ES-I3 (cell line): ENCODE results near the gene CHST11.

ENCODE experiments used
- H3K36me3 ChIP-seq: 2 replicates; pipeline ENCODE4 v1.6.1; 2013; ENCODE audit warnings: mild to moderate bottlenecking, low read length, control low read depth, moderate library complexity; ENCODE audit not compliant: insufficient read depth
- H3K4me1 ChIP-seq: 2 replicates; pipeline ENCODE4 v1.6.1; 2013; ENCODE audit warnings: mild to moderate bottlenecking, control low read depth, low read length; ENCODE audit not compliant: insufficient read depth
- H3K9ac ChIP-seq: 2 replicates; pipeline ENCODE4 v1.6.1; 2013; ENCODE audit warnings: low read depth, mild to moderate bottlenecking, low read length, moderate library complexity
- H3K9me3 ChIP-seq: 2 replicates; pipeline ENCODE4 v1.6.1; 2013; ENCODE audit warnings: mild to moderate bottlenecking, low read length, moderate library complexity; ENCODE audit not compliant: control insufficient read depth, insufficient read depth

CHST11 gene

DNA sequence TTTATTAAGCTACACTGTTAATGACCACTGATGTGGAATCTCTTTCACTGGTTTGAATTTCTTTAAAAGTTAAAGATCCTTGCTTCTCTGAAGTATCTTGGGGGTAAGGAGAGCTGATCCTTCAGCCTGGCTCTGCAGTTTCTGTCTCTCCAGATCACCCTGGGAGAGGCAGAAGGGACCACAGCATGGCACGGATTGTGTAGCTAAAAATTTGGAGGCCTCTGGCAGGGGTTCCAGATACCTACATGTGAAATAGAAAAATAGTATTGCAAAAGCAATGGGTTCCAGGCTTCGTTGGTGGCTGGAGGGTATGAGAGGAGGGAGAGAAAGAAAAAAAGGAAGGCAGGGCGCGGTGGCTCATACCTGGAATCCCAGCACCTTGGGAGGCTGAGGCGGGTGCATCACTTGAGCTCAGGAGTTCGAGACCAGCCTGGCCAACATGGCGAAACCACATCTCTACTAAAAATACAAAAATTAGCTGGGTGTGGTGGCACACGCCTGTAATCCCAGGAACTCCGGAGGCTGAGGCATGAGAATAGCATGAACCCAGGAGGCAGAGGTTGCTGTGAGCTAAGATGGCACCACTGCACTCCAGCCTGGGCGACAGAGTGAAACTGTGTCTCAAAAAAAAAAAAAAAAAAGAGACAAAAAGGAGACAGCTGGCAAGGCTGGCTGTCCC is 3.4 kb downstream of the CHST11 start:
- Histone ChIP-seq H3K36me3 (no peaks in the 10 kb centered on the region), H3K9ac (no peak overlapping the region), H3K9me3 (no peaks in the 10 kb centered on the region), H3K4me1 (peaks cover 20% of the 10 kb centered on the region)

DNA sequence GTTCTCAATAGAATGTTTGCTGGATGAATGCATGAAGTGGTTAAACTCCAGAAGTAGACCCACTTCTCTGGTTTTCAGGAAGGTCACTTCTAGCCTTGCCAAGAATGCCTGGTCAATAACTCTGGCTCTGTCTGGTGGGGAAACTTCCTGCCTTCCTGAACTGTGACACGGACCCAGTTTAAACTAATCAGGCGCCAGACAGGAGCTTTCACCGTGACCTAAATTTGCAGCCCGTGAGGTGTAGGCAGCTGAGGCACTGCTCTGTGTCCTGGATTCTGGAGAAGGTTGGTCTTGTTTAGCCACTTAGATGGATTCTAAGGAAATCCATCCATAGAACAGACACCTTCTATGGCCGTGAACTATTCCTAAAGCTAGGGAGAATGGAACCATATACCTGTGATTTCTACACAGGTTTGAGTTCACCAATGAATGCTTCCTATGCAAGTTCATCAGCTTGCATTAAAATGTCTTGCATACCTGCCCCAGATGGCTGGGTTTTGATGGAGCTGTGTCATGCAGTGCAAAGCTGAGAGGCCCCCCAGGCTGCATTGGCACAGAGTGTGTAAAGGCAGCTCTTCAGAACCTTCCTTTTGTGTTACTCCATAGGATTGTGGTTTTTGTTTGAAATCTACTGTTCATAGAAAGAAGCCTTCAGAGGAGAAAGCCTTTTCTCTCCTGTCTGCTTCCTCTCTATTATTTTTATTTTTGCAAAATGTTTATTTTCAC is 4.4 kb downstream of the CHST11 start:
- no peak overlapping the region for H3K9ac ChIP-seq
- H3K9me3 ChIP-seq = no peaks in the 10 kb centered on the region
- H3K36me3 ChIP-seq = no peaks in the 10 kb centered on the region
- peaks cover 11% of the 10 kb centered on the region for H3K4me1 ChIP-seq

- Histone ChIP-seq H3K9ac (no peak overlapping the region), H3K4me1 (peaks cover 10% of the 10 kb centered on the region), H3K9me3 (no peaks in the 10 kb centered on the region), H3K36me3 (no peaks in the 10 kb centered on the region)
These were observed 5.6 kb downstream of the CHST11 start for GRCh38 chr12:104462325-104462724.

DNA sequence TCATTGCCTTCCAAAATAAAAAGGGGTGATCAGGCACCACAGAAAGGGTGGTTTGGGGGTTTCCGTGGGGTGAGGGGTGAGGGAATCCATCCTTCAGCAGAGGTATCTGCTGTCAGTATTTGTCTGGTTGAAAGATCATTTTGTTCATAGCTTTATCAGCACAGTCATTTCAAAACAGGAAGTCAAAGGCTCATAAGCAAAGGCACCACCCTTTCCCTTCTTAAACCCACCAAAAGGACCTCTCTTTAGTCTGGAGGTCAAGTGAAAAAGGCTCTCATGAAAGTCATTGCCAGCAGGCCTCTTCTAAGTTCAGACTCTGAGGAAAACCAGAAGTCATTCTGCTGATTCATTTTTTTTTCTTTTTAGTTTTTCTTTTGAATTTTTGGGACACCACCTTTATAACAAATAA is 6.2 kb downstream of the CHST11 start:
- Histone ChIP-seq H3K36me3 (no peaks in the 10 kb centered on the region), H3K9ac (no peak overlapping the region), H3K4me1 (peaks cover 10% of the 10 kb centered on the region), H3K9me3 (no peaks in the 10 kb centered on the region)

GRCh38 chr12:104463368-104463767 is 6.6 kb downstream of the CHST11 start:
- Histone ChIP-seq H3K4me1 (peaks cover 10% of the 10 kb centered on the region), H3K9ac (no peak overlapping the region), H3K9me3 (no peaks in the 10 kb centered on the region), H3K36me3 (no peaks in the 10 kb centered on the region)

DNA sequence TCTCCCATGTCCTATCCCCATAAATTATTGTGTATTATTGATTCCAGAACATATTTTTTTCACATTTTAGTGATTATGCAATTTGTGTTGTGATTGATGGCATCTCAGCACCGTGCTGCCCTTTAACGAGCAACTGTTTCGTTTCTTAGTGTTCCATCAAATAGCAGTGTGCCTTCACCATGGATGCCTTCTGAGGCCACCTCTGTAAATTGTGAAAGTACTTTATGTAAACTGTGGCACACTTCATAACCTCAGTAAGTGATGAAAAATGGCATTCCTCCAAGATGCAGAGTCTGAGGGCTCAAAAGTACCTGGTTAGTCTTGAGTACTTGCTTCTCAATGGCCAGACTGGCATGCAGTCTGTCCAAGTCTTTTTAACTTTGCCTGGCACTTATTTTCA is 8.2 kb downstream of the CHST11 start:
- Histone ChIP-seq H3K9ac (no peak overlapping the region), H3K4me1 (peaks cover 10% of the 10 kb centered on the region), H3K36me3 (no peaks in the 10 kb centered on the region), H3K9me3 (no peaks in the 10 kb centered on the region)

GRCh38 chr12:104466709-104467345 is 10.1 kb downstream of the CHST11 start:
- H3K9me3 ChIP-seq = no peaks in the 10 kb centered on the region
- peaks cover 3% of the 10 kb centered on the region; the same call in 1 of the 2 replicates for H3K4me1 ChIP-seq
- H3K9ac ChIP-seq = no peak overlapping the region
- H3K36me3 ChIP-seq = no peaks in the 10 kb centered on the region

GRCh38 chr12:104467346-104467837 is 10.6 kb downstream of the CHST11 start:
- peaks cover 5% of the 10 kb centered on the region for H3K4me1 ChIP-seq
- no peaks in the 10 kb centered on the region for H3K36me3 ChIP-seq
- no peak overlapping the region for H3K9ac ChIP-seq

GRCh38 chr12:104468371-104468770 is 11.6 kb downstream of the CHST11 start:
- peaks cover 5% of the 10 kb centered on the region for H3K4me1 ChIP-seq
- H3K9me3 ChIP-seq = no peaks in the 10 kb centered on the region
- no peaks in the 10 kb centered on the region for H3K36me3 ChIP-seq
- H3K9ac ChIP-seq = no peak overlapping the region

More at GRCh38 chr12:104467346-104467837, 10.6 kb downstream of the CHST11 start:
- H3K9me3 ChIP-seq = no peaks in the 10 kb centered on the region

- no peaks in the 10 kb centered on the region for H3K36me3 ChIP-seq
- no peak overlapping the region for H3K9ac ChIP-seq
- peaks cover 5% of the 10 kb centered on the region for H3K4me1 ChIP-seq
- H3K9me3 ChIP-seq = no peaks in the 10 kb centered on the region
These were observed 12.3 kb downstream of the CHST11 start for GRCh38 chr12:104469066-104469465.

- peaks cover 5% of the 10 kb centered on the region for H3K4me1 ChIP-seq
- no peaks in the 10 kb centered on the region for H3K9me3 ChIP-seq
- H3K9ac ChIP-seq = no peak overlapping the region
- no peaks in the 10 kb centered on the region for H3K36me3 ChIP-seq
These were observed 12.8 kb downstream of the CHST11 start for GRCh38 chr12:104469523-104469922.

GRCh38 chr12:104470521-104470920 is 13.8 kb downstream of the CHST11 start:
- H3K9ac ChIP-seq = no peak overlapping the region
- H3K36me3 ChIP-seq = no peaks in the 10 kb centered on the region
- H3K4me1 ChIP-seq = peaks cover 5% of the 10 kb centered on the region
- H3K9me3 ChIP-seq = no peaks in the 10 kb centered on the region

DNA sequence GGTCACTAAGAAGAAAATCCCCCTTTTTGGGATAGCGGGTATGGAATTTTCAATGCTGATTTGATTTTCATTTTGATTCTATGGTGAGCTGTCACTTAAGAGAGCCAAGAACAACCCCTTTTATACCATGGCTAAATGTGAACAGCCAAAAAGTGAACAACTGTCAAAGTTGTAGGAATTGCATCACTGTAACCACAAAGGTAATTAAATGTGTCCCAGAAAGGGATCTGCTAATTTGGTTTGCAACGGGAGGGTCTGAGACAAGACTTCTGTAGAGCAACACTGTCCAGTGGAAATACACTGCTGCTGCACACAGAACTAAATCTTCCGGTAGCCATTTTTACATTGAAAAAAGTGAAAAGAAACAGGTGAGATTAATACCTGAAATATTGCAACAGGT is 14.6 kb downstream of the CHST11 start:
- Histone ChIP-seq H3K9me3 (no peaks in the 10 kb centered on the region), H3K9ac (no peak overlapping the region), H3K36me3 (no peaks in the 10 kb centered on the region), H3K4me1 (peaks cover 5% of the 10 kb centered on the region)

GRCh38 chr12:104472748-104473147 is 16.0 kb downstream of the CHST11 start:
- no peaks in the 10 kb centered on the region for H3K9me3 ChIP-seq
- no peaks in the 10 kb centered on the region for H3K36me3 ChIP-seq
- H3K4me1 ChIP-seq = peaks cover 5% of the 10 kb centered on the region
- H3K9ac ChIP-seq = no peak overlapping the region
